GM04503 (cell line): Measurements from ENCODE around the gene GRM3.

Source experiments
- DNase-seq: peaks from one replicate; pipeline ENCODE4 v3.0.0-alpha.2; 2012; ENCODE audit warnings: low read depth

The GRM3 gene

DNA sequence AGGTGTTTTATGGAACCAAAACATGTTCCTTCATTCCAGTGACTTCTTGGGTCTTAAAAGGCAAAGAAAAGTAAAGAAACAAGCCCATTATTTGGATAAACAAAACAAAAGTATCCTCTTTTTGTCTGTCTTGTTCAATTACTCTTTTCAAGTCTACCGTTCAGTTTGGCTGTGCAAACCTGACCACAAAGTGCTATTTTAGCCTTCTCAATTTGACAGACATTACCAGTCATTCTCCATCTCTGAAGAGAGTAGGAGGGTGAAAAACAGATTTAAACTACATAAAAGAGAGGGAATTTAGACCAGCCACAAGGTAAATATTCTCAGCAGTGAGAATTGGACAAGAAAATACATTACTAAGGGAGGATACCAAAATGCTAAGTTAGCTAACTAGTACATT is 145.2 kb downstream of the GRM3 start:
- no peak for DNase-seq

DNA sequence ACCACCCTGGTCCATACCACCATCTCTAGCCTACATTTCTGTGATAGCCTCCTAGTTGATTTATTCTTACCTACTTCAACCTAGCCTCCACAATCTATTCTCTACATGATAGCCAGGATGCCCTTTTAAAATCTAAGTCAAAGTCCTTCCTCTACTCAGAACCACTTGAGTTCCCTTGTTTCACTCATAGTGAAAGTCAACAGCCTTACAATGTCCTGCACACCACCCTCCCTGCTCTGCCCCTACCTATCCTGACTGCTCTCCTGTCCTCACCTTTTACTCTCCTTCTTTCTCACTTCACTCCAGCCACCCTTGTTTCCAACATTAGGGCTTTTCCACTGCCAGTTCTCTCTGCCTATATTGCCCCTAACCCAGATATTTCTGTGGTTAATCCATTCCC is 146.7 kb downstream of the GRM3 start:
- no peak for DNase-seq

DNA sequence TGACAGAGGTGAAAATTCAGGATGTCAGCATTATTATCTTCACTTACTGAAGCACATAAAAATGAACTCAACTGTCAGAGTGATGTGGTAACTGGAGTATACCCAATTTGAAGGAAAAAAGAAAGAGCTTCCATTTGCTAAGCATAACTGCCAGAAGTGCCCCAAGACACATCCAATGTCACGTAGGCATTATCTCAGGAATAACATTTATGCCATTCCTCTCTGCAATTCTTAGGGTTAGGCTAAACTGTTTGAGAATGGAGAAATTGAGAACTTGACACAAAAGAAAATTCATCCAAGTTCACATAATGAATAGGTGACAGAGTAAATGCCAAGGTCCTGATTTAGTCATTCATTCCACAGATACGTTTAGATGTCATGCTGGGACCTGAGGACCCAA is 148.6 kb downstream of the GRM3 start:
- DNase-seq: no peak

DNA sequence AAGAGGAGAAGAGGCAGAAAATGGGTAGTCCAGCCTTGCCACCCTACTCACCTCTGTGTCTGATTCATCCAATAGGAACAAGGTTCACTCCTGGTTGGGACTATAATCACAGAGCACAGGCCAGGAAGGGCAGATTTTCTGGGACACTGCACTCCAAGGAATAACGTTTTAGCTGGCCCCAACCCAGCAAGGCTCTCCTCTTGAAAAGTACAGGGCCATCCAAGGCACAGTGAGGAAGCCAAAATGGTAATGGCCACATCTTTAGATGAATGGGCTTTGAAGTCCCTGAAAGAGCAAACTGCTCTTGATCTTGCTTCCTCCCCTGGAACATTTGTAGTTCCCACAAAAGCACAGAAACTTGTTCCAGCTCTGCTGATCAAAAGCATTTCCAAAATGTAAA is 149.4 kb downstream of the GRM3 start:
- no peak for DNase-seq

DNA sequence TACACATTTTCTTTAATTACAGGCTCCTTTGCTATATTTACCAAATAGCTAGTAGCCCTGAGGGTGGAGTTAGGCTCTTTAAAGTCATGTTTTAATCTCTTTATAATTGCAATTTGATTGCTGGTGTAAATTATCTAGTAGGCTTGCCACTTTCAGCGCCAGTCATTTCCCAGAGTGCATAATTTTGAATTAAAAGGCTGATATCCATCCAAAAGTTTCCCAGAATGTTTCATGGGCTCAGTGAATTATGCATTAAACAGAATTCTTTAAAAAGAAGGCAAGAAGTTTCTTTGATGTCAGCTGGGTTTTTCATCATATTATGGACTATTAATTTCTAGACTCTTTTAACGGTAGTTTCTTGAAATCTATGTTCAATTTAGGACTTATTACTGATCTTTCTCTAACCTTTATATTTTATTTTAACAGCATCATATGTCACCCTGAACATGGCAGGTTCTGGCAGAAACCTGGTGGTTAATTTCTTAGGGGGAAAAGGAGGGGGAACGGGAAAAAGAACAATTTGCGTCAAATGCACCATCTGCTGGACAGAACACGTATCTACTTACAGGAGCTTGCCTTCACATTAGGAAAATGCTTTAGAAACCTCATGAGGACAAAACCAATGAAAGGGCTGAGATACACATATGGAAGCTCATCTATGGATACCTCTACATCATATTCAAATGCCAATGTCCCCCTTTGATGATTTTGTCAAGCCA is 171.1 kb downstream of the GRM3 start:
- no peak for DNase-seq

DNA sequence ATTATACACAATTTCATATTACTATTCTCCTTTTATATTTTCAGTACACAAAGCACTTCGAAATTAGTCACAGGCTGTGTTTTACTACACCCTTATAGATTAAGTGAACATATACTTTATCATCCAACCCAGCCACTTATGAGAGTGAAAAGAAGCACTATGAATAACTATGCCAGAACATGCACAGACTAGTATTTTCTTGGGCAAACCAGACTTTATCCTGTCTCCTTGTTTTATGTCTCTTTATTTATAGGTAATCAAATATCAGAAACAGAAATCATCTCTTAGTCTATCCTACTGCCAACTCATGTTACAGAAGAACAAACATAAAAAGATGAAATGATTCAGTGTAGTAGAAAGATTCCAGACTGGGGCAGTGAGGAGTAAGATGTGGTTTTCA is 171.8 kb downstream of the GRM3 start:
- DNase-seq: no peak

DNA sequence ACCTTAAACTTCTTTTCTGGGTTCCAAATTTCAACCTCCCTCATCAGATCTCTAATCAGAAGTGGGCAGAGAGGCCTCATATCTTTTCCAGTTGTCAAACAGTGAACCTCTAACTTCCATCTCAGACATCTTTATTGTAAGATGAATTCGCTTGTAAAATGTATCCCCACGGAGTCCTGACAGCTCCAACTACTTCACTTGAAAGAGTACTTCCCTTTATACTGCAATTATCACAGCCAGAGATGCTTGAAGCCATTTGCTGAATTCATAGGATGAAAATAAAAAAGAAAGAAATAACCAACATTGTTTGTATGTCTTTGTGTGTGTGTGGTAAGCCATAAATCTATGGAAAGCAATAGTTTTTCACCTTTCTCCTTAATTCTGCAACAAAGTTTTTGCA is 175.2 kb downstream of the GRM3 start:
- DNase-seq: no peak

DNA sequence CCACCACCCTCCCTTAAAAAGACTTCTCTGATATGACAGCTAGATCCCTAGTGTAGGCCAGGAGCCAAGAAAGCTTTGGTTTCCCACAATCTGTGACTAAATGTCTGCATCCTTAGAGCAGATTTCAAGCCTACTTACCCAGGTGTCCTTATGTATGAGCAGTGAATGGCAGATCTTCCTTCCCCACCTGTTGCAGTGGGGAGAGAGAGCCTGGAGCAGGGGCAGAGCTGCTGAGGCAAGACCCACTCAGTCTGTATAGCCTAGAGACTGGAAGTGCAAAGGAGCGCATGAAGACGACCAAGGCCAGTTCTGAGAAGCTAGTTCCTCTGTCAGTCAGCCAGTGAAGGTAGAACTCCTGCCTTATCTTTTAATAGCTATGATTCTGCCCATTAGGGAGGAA is 180.1 kb downstream of the GRM3 start:
- DNase-seq: no peak

DNA sequence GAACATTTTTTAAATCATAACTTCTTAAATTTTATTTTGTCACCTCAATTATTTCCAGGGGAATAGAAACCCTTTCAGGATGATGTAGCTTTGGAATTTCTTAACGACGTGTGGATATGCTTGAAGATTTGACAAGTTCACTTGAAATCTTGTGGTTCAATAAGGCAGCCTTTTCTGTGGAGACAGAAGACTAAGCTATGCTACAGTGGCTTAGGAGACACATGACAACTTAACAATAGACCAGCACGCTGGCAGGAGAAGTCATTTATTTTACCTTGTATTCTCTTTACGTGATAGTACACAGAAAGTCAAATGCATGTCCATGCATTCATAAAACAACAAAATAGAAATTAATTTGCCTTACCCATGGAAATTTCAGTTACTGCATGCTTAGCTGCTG is 181.6 kb downstream of the GRM3 start:
- DNase-seq: no peak

DNA sequence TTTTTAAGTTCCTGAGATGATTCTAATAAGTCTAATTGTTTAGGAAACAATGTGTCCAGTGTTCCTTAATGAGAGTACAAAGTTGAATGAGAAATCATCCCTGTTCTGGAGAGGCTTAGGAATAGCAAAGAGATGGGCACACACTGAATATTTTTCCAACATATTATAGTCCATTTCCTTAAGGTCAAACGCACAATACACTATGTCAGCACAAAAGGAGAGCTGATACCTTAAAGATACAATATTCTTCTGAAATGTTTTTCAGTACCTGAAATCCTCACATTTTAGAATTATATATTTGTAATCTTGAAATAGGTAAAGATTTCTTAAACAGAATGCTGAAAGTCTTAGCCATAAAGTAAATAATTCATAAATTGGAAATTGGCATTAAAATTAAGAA is 183.2 kb downstream of the GRM3 start:
- DNase-seq: no peak

DNA sequence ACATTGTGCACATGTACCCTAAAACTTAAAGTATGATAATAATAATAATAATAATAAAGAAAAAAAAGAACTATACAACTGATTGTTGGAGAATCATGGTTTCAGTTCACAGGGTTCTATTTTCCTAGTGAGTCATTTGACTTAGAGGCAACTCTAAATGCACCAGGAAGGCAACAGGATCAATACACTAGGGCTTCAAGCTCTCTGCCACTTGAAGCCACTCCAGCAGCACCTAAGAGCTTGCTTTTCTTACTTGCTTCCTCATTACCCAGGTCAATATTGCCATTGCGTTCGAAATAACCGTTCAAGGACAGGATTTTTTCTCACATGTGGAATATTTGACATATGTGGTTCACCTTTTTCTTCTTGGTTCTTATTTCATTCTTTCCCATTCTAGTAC is 189.7 kb downstream of the GRM3 start:
- DNase-seq: no peak

DNA sequence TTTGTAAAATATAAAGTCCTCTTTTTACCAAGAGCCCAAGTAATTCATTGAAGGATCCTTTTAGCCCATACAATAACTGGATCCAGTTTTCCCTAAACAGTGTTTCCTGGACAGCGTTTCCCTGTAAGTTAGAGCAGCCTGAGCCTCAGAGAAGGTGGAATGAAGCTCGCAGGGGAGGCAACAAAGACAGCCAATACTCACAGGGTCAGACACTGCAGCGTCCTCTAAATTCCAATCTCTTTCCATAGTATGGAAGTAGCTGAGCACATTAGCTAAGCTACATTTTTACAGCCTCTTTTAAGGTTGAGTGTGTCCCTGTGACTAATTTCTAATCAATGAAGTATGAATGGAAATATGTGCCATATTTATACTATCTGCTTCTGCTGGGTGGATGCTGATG is 193.5 kb downstream of the GRM3 start:
- DNase-seq: no peak

DNA sequence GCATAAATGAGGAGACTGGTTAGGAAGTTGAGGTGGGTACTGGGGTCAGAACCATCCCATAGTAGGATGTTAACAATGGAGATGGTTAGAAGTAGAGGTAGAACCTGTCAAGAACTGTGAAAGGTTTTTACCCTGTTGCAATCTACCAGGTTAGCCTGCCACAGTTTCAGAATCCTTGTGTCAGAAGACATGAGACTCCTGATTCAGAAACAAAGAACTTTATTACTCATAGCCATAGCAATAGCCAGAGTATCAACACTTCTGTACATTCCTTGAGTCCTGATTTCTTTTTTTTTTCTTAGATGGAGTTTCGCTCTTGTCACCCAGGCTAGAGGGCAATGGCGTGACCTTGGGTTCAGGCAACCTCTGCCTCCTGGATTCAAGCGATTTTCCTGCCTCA is 200.9 kb downstream of the GRM3 start:
- DNase-seq: no peak

DNA sequence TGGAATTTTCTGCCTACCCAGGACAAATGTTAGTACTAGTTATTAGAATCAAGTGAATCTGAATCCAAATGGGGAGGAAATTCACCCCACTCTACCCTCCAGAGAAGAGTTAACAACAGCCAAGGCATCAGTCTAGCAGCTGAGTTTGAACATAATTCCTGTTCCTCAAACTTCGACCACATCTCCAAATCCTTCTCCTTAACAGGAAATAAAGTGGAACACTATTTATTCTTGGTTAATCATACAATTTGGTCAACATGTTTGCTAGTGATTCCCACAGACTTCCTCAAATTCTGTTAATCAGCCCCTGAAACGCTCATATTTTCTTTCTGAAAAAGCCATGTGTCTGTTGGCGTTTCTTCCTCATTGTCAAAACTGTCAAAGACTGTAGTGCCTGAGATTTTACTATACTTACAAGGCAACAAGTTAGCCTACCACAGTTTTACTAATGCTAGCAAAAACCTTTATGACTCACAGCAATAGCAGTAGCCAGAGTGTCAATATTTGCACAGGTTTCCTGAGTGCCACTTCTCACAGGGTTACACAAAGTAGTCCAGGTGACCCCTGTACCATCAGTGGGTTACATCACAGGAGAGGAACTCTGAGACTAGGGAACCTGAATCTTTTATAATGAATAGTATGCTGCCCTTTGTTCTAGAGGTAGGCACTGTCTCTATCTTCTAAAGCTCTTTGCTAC is 202.9 kb downstream of the GRM3 start:
- DNase-seq: no peak

DNA sequence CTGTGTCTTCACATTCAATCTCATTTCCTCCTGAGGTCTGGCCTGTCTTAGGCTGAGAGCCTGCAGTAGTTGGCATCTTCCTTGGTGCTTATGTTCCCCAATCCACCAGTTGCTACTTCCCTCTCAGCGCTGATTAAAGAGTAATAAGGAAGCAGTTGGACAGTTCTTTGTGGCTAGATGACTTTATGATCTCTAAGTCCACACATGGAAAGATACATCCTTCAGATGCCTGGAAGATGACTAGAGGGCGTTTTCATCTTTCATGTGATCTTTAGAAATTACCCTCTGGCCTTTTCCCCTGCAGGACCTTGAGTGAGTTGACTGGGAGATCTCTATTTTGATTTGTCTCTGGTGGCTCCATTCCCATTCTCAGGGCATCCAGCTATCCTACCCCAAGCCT is 204.5 kb downstream of the GRM3 start:
- DNase-seq: no peak

DNA sequence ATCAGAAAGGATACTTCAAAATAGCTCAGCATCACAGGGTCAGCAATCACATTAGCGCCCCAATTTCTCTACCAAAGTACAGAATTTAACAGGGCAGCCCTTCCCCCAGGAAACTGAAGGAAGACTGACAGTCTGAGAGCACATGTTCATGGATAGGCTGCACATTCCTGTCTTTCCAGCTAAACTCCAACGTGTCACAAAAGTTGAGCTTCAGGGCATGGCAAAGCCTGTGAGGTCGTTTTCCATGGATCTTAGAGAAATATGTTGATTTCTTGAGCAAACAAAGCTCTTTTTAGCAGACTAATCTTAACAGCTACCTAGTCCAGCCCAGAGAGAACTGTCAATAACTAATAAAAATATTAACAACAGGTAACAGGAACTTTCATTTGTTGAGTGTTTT is 207.9 kb downstream of the GRM3 start:
- no peak for DNase-seq

DNA sequence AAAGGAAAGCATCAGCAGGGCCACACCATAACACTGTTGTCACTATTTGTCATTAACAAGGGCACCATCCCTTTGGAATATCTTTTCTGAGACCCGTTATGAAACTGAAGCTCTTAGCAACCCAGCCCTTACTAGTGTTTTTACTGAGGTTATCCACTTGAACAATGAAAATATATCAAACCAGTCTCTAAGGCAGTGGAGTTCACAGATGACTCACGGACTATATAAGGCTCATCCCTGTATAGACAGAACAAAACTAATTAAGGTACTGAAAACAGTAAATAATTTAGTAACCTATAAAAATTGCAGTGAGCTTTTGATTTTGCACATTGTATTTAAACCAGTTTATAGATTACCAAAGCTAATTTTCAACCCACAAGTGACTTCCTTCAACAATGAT is 219.7 kb downstream of the GRM3 start:
- no peak for DNase-seq

DNA sequence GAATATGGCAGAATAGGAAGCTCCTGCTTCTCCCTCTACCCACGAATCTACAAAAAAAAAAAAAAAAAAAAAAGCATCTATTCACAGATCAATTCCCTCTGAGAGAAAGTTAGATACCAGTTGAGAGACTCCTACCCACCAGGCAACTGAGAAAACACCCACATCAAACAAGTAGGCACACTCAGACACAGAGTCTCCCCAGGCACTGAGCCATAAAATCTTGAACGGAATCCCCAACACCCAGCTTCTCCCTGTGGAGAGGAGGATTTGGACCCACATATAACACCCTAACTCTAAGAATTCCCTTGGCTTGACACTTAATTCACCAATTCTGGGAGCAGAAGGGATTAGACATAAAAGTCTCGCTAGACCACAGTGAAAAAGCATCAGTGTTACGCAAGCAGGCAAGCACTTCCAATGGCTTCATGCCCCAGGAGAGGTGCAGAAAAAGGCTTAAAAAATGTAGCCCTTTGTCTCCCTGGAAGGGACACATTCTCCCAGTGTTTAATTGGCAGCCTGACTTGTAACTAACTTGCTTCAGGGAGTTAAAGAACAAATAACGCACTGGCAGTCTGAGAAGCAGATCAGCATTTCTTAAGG is 223.6 kb downstream of the GRM3 start:
- DNase-seq: no peak

DNA sequence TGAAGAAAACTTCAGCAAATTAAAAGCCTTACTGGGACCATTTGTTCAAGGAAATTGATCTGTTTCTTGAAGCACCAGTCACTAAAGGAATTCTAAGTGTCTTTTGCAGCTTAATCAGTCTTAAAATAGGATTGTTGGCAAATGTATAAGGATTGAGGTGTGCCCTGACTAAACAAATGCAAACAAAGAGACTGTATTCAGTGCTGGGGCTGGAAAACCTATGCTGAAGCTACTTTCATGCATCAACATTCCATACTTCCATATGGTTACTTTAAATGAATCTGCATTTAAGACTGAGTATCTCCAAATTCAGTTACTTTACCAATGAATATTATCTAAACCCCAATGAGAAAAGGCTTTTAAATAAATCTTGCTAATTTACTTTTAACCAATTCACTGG is 232.4 kb downstream of the GRM3 start:
- DNase-seq: no peak

DNA sequence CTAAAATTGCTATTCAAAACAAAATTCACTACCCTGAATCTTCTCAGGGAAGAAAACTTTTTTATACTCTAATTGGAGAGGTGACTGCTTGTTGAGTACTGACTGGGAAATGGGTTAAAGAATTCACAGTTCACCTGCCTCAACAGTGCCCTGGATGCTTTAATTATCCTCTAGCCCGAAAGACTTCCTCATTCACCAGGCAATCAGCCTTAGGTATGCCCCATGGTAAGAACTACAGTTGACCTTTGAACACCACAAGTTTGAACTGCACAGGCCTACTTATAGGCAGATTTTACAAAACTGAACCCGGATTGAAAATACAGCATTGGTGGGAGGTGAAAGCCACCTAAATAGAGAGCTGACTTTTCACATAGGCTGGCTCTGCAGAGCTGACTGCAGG is 240.4 kb downstream of the GRM3 start:
- no peak for DNase-seq

DNA sequence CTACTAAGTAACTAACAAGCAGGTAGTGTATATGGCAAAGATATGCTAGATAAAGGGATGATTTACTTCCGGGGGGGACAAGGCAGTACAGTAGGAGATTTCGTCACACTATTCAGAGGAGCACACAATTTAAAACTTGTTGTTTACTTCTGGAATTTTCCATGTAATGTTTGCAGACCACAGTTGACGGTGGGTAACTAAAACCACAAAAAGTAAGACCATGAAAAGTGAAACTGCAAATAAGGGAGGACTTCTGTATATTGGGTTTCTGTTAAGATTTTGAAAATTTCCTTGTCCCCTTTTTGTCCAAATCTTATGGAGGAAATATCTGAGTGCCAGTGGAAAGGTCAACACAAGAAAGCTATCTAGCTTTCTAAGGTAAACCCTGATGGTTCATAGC is 245.8 kb downstream of the GRM3 start:
- DNase-seq: no peak

DNA sequence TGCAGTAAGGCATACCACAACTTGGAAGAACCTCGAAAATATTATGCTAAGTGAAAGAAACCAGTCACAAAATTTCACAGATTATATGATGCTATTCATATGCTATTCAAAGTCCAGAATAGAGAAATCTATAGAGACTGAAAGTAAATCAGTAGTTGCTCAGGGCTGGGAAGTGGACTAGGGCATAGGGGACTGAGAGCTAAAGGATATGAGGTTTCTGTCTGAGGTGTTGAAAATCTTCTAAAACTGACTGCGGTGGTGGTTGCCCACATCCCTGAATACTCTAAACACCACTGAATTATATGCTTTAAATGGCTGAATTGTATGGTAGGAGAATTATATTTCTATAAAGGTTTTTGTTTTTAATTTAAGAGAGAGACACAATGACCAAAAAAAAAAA is 254.5 kb downstream of the GRM3 start:
- DNase-seq: no peak

DNA sequence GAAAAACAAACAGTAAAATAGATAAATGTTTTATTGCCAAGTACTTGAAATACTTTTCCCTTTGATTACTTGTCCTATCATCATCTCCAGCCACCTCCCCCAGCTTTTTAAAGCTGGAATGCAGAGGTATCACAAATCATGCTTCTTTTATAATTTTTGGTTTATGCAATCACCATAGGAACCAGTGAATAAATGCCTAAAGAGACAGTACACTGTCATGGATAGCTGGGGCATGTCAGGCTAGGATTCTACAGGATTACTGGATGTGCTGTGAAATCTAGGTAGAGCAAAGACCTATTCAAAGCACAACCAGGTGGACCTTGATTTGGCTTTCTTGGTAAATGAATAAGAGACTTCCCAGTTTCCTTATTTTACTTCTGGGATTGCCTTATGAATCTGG is 257.2 kb downstream of the GRM3 start:
- DNase-seq: no peak
